Right atrium auricular region (tissue), 2 donors: Measurements from ENCODE around the gene SPATA3. TPM values are rescaled to one million over a fixed set of nuclear protein-coding genes. Genes with fewer than 3 reads are reported as not detected.

Source experiments
- DNase-seq: peaks from one replicate; pipeline ENCODE4 v3.0.0-alpha.2; 2019; ENCODE audit warnings: low spot score
- H3K27ac ChIP-seq, 2 donors: fragments of 200-600 bp; sonication (generic); 1 replicate in 1 of 2; 2 replicates in 1 of 2; pipeline ENCODE4 v1.5.1; 2016 to 2019
- H3K27me3 ChIP-seq, 2 donors: fragments of 200-600 bp; sonication (generic); one replicate each; pipeline versions ENCODE4 v1.5.1 to v1.6.0; 2017 to 2019
- H3K36me3 ChIP-seq: fragments of 200-600 bp; sonication (generic); one replicate; pipeline ENCODE4 v1.5.1; 2016
- H3K4me1 ChIP-seq, 2 donors: fragments of 200-600 bp; sonication (generic); one replicate each; pipeline versions ENCODE4 v1.5.1 to v1.6.0; 2017 to 2019
- H3K4me3 ChIP-seq, 2 donors: fragments of 200-600 bp; sonication (generic); 1 replicate in 1 of 2; 2 replicates in 1 of 2; pipeline ENCODE4 v1.5.1; 2017 to 2019; ENCODE audit warnings: mild to moderate bottlenecking in 1 of 2, moderate library complexity in 1 of 2
- H3K9me3 ChIP-seq, 2 donors: fragments of 200-600 bp; sonication (generic); one replicate each; pipeline ENCODE4 v1.5.1; 2019
- total RNA-seq, 2 donors: library from RNA; depleted of rRNA; stranded (reverse); fragments of >200 nt; gene quantifications; one replicate each; pipeline ENCODE4 v1.1.0, GENCODE V29; 2016
- TF ChIP-seq, protein P1 (sequence below), 2 donors: fragments of 200-600 bp; sonication (generic); IDR thresholded peaks; one replicate each; pipeline ENCODE4 v1.5.1; 2019; ENCODE audit warnings: antibody characterized with exemption in 2 of 2

SPATA3 gene
- total RNA-seq, 2 donors from 2014 or later = not detected

DNA sequence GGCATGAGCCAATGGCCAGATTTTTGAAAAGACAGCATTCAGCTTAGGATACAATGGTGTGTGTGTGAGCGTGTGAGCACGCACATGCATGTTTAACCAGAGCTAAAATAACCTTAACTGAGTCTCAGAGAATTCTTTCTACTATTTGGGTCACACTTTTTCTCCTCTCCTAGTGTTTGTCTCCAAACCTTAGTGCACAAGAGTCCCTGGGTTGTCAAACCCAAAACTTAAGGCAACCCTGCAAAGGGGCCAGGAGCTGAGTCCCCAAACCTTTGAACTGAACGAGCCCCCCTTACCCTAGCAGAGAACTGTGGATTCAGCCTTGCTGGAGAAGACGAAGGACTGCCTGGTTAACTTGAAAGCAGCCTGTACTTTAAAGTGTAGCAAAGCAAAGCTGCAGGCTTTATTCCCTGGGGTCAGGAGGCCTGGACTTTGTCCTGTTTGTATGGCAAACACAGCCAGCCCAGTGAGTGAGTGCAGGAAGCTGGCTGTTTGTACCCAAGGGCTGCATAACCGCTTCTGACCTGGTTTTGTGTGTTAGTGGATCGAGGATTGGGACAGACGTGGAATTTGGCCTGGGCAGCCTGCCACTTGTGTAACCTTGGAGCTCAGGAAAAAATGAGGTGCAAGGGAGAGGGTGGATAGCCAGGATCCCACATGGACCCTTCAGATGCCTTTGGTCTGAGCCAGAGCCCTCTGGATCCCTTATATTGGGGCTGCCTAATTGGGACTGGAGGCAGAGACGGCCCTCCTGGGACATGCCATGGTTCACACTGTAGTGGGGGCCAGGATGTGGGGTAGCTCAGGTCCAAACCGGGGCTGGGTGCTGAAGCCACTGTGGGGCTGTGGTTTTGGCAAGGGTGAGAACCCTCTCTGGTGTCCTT, 54.3 kb downstream of the SPATA3 start:
- Histone ChIP-seq H3K27me3 (no peaks in the 10 kb centered on the region), H3K36me3 (no peaks in the 10 kb centered on the region), H3K9me3 (no peaks in the 10 kb centered on the region), H3K4me1 (peaks cover 0 to 6% of the 10 kb centered on the region in 2 donors), H3K27ac (no peak overlapping the region), H3K4me3 (no peak overlapping the region)
- no peak for DNase-seq
- TF ChIP-seq, protein P1, sequence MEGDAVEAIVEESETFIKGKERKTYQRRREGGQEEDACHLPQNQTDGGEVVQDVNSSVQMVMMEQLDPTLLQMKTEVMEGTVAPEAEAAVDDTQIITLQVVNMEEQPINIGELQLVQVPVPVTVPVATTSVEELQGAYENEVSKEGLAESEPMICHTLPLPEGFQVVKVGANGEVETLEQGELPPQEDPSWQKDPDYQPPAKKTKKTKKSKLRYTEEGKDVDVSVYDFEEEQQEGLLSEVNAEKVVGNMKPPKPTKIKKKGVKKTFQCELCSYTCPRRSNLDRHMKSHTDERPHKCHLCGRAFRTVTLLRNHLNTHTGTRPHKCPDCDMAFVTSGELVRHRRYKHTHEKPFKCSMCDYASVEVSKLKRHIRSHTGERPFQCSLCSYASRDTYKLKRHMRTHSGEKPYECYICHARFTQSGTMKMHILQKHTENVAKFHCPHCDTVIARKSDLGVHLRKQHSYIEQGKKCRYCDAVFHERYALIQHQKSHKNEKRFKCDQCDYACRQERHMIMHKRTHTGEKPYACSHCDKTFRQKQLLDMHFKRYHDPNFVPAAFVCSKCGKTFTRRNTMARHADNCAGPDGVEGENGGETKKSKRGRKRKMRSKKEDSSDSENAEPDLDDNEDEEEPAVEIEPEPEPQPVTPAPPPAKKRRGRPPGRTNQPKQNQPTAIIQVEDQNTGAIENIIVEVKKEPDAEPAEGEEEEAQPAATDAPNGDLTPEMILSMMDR (IDR thresholded peaks at IDR 0.05) = no peak

DNA sequence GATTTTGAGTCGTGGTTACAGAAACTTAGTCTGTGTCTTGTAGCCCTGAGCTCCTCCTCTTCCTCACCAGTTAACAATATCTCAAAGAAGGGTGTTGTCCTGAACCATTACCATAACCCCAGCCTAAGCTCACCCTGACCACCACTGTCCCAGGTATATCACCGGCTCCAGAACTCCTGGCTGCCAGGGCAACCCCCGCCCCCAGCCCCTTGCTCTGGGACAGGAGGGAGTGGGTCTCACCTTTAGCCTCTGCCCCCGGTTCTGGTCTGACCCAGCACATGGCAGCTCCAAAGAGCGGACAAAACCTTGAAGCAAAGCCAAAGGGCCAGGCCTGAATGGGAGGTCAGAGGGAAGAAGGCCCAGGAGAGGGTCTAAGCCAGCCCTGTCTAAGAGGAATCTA, 55.2 kb downstream of the SPATA3 start:
- Histone ChIP-seq H3K27me3 (no peaks in the 10 kb centered on the region), H3K27ac (no peak overlapping the region), H3K4me3 (no peak overlapping the region), H3K36me3 (no peaks in the 10 kb centered on the region), H3K9me3 (no peaks in the 10 kb centered on the region), H3K4me1 (peaks cover 0 to 6% of the 10 kb centered on the region in 2 donors)
- TF ChIP-seq, protein P1 (IDR thresholded peaks at IDR 0.05) = no peak
- DNase-seq = no peak

DNA sequence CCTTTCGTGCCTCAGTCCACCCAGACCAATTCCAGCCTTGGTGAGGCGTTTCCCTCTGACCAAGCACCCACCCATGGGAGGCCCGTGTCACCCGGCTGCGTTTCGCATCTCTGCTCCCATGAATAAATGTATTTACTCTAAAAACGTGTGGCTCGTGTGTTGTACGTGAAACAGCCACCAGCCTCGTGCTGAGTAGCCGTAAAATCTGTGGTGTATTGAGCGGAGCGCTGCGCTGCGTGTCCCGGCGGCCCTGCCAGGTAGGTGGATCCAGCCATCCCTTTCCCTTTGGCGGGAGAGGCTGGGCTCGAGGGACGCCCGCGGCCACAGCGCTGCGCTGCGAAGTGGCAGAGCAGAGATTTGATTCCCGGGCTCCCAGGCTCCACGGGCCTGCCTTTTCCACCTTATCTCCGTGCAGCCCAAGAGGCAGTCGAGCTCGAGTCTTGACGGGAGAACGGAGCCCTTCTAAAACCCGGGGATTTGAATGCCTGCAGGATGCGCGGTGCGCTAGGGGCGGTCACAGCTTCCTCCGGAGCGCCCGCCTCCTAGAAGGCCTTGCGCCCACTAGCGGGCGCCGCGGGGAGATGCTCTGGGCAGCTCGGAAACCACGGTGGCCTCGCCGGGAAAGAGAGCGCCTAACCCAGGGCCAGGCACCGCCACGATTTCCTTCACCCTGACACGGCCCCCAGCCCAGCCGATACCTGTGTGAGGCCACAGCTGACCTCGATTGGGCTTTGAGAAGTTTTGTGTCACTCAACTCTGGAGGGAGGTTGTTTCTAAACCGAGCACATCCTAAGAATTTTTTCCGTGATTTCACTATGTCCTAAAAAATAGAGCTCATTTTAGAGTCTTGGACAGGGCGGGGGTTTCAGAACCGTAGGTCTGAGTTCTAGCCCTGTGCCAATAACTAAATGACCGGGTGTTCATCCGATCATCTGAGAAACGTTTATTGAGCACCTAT, 56.9 kb downstream of the SPATA3 start:
- Histone ChIP-seq H3K4me3 (peak overlapping the region; percentile 49 to 63), H3K27ac (peak overlapping the region in 1 of 2 donors; percentile 32), H3K36me3 (no peaks in the 10 kb centered on the region), H3K27me3 (no peaks in the 10 kb centered on the region), H3K4me1 (peaks cover 0 to 12% of the 10 kb centered on the region in 2 donors), H3K9me3 (no peaks in the 10 kb centered on the region)
- TF ChIP-seq, protein P1 (IDR thresholded peaks at IDR 0.05) = peak; percentile 94 to 99
- peak; percentile 77 for DNase-seq

DNA sequence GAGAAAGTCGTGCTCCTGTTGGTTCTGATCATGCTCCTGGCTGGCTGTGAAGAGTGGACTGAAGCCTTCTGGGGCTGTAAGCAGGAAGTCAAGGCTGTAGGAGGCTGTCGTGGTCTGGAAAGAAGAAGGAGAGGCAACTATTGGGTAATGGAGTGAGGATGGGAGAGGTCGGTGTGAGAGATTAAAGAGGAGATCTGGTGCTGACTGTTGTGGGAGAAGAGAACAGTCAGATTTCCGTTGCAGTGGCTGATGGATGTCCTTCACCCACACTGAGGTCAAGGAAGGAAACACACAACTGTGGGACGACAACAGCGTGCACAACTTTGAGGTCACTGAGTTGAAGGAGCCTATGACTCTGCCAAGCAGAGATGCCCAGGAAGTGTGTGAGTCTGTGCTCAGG, 57.9 kb downstream of the SPATA3 start:
- H3K27me3 ChIP-seq = no peaks in the 10 kb centered on the region
- no peak overlapping the region for H3K27ac ChIP-seq
- TF ChIP-seq, protein P1 (IDR thresholded peaks at IDR 0.05) = no peak
- DNase-seq = no peak
- H3K36me3 ChIP-seq = no peaks in the 10 kb centered on the region
- peaks cover 0 to 22% of the 10 kb centered on the region in 2 donors for H3K4me1 ChIP-seq
- H3K4me3 ChIP-seq = no peak overlapping the region
- H3K9me3 ChIP-seq = no peaks in the 10 kb centered on the region

DNA sequence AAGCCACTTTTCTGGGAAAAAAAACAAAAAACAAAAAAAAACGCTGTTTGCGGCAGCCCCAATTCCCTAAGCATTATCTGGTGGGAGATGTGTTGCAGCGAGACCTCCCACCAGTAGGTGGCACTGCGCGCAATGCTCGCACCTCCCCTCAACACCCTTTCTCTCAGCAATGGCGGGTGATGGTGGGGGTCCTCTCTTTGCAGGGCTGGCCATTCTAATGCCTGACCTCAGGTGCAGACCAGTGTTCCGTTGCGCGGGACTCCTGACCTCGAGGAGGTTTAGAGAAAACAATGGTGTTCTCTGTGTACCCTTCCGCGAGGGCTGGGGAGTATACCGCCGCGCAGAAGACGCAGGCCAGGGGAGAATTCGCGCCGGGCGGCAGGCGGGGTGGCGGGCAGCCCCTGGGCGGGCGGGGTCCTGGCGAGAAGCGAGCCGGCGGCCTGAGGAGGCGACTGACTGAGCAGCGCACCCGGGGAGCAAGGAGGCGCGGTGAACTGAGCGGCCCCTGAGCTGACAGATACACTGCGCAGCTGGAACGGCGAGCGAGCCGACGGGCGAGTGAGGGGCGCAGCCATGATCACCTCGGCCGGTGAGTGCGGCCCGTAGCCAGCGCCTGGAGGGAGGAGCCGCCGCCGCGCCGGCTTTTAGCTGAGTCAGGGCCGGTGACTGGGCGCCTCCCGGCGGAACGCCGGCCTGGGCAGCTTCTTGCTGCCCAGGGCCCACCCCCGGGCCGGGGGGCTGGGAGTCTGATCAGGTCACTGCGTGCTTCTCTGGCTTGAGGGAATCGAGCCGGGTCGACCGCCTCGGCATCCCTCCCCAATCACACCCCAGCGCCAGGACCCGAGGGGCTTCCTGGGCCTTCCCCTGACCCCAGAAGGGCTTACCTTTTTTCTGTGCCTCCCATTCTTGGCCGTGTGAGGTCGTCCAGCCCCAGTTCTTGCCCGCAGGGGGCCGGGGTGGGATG, 60.8 kb downstream of the SPATA3 start, which contains the start of gene PSMD1:
Gene PSMD1 (plus strand): TSS at position 415 of the 964 bp plus-strand sequence. CDS start 159 bp downstream, at position 574.
- Histone ChIP-seq H3K4me3 (peak within 1 kb of the TSS; percentile 89 to 91), H3K27me3 (no peaks in the 10 kb centered on the region), H3K27ac (peak within 1 kb of the TSS; percentile 92 to 93), H3K9me3 (no peaks in the 10 kb centered on the region), H3K36me3 (no peaks in the 10 kb centered on the region), H3K4me1 (peaks cover 0 to 31% of the 10 kb centered on the region in 2 donors)
- TF ChIP-seq, protein P1 (IDR thresholded peaks at IDR 0.05) = peak; percentile 93 to 97
- peak; percentile 93 for DNase-seq
